ENCODE data around the gene BUD13. TPM values are rescaled to one million over a fixed set of nuclear protein-coding genes. Genes with fewer than 3 reads are reported as not detected.
A peak's percentile ranks its signal among the peaks of the same experiment; 100 is the strongest.

The BUD13 gene
- polyA plus RNA-seq, 2 of the 4 experiments (the other 2 are of a cell fraction) = 9.8 to 16.2 TPM

GRCh38 chr11:116725434-116726221 lies 47.2 kb downstream of the BUD13 start:
- ChIA-PET CTCF (no interaction called here), POLR2A (no interaction called here)
- H3K4me3 ChIP-seq = no peak overlapping the region
- no peak for FAIRE-seq
- H3K4me2 ChIP-seq = no peak overlapping the region
- DNase-seq (ENCODE audit: low read depth in 1 of 2, low spot score in 1 of 2) = no peak
- no peaks in the 10 kb centered on the region for H3K9me3 ChIP-seq
- no peaks in the 10 kb centered on the region for H3K4me1 ChIP-seq
- no peak; a peak in 1 of 6 replicates for ATAC-seq
- TF ChIP-seq MAFK (IDR thresholded peaks at IDR 0.05; ENCODE audit: partially characterized antibody) = peak; percentile 64
- TF ChIP-seq RNF2 (IDR thresholded peaks at IDR 0.05; ENCODE audit: borderline replicate concordance, low read depth) = no peak
- H3K27ac ChIP-seq = no peak overlapping the region
- 73% methylated on average over 7 of the region's 19 CpGs for WGBS (ENCODE audit: missing lambda C conversion rate)

GRCh38 chr11:116724813-116725212 lies 48.0 kb downstream of the BUD13 start:
- DNase-seq (ENCODE audit: low read depth in 1 of 2, low spot score in 1 of 2) (no peak), FAIRE-seq (no peak), ATAC-seq (no peak)
- POLR2A ChIA-PET = no interaction called here
- H3K9me3 ChIP-seq = no peaks in the 10 kb centered on the region
- H3K4me3 ChIP-seq = no peak overlapping the region
- WGBS (ENCODE audit: missing lambda C conversion rate) = 61% methylated on average over 6 of the region's 6 CpGs
- TF ChIP-seq PHF8 (IDR thresholded peaks at IDR 0.05; ENCODE audit: borderline replicate concordance, low read depth) = no peak
- no peak for TF ChIP-seq EHMT2 (IDR thresholded peaks at IDR 0.05; ENCODE audit: low read depth)
- no peak for TF ChIP-seq ATOH8 (CRISPR knock-in tag; IDR thresholded peaks at IDR 0.05; ENCODE audit: low read depth)
- TF ChIP-seq SREBF2 (IDR thresholded peaks at IDR 0.05) = no peak
- no peak for TF ChIP-seq PBX3 (IDR thresholded peaks at IDR 0.05)
- no peak for TF ChIP-seq HES2 (IDR thresholded peaks at IDR 0.05)
- no peak for TF ChIP-seq ELK1 (IDR thresholded peaks at IDR 0.05; ENCODE audit: low read depth, low read length)
- TF ChIP-seq HOXA7 (CRISPR knock-in tag; IDR thresholded peaks at IDR 0.05) = no peak
- CTCF ChIA-PET = interaction anchor here (0.6 kb wide), 1 partner anchor 1523 kb away, joined by 3 read pairs; no protein-coding TSS in a partner anchor
- H3K4me1 ChIP-seq = no peaks in the 10 kb centered on the region
- no peak overlapping the region for H3K27ac ChIP-seq
- no peak overlapping the region for H3K4me2 ChIP-seq

GRCh38 chr11:116723511-116723910 lies 49.3 kb downstream of the BUD13 start:
- DNase-seq (ENCODE audit: low read depth in 1 of 2, low spot score in 1 of 2) (no peak), FAIRE-seq (no peak), ATAC-seq (no peak; a peak in 1 of 6 replicates)
- ChIA-PET CTCF (interaction anchor here (0.5 to 2.4 kb wide), 3 partner anchors 9 to 504 kb away, joined by 3 to 12 read pairs (median 3); no protein-coding TSS in a partner anchor), POLR2A (no interaction called here)
- no peak for TF ChIP-seq HOXB5 (CRISPR knock-in tag; IDR thresholded peaks at IDR 0.05)
- no peak for TF ChIP-seq RAD21 (conservative IDR thresholded peaks at IDR 0.05 in 1 of 2, IDR thresholded peaks at IDR 0.05 in 1 of 2)
- TF ChIP-seq CEBPB (IDR thresholded peaks at IDR 0.05) = no peak
- TF ChIP-seq HOXA7 (CRISPR knock-in tag; IDR thresholded peaks at IDR 0.05) = no peak
- TF ChIP-seq NR3C1 (IDR thresholded peaks at IDR 0.05) = no peak
- no peak for TF ChIP-seq CHD4 (IDR thresholded peaks at IDR 0.05; ENCODE audit: borderline replicate concordance)
- TF ChIP-seq JUN (IDR thresholded peaks at IDR 0.05) = no peak
- TF ChIP-seq FOXS1 (CRISPR knock-in tag; IDR thresholded peaks at IDR 0.05) = no peak
- Histone ChIP-seq H3K4me3 (no peak overlapping the region), H3K27ac (no peak overlapping the region), H3K4me1 (no peaks in the 10 kb centered on the region), H3K4me2 (no peak overlapping the region), H3K9me3 (no peaks in the 10 kb centered on the region)
- WGBS (ENCODE audit: missing lambda C conversion rate) = 34% methylated on average over 3 of the region's 7 CpGs
